Measurements from ENCODE around the gene PCDHB5. TPM values are rescaled to one million over a fixed set of nuclear protein-coding genes. Genes with fewer than 3 reads are reported as not detected.

The PCDHB5 gene
- total and polyA plus RNA-seq, 2 of the 13 experiments (the other 11 are each of a cell fraction or from before 2014, with no cell fraction given): 0.07 to 0.08 TPM

DNA sequence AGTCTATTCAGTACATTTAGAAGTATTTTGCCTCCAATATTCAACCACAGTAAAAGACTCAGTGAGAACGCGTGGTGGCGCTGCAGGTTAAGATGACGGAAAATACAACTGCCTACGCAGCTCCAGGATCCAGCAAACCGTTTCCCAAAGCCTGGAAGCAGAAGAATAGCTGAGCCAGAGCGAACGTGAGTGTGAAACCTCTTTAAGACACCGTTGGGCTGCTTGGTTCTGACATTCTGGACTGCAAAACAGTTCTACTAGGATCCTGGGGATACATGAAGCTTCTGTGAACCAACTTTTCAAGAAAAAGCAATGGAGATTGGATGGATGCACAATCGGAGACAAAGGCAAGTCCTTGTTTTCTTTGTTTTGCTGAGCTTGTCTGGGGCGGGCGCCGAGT, 47.2 kb downstream of the PCDHB5 start, which contains the start of gene PCDHB16 (continued):
- TF ChIP-seq, protein P1, sequence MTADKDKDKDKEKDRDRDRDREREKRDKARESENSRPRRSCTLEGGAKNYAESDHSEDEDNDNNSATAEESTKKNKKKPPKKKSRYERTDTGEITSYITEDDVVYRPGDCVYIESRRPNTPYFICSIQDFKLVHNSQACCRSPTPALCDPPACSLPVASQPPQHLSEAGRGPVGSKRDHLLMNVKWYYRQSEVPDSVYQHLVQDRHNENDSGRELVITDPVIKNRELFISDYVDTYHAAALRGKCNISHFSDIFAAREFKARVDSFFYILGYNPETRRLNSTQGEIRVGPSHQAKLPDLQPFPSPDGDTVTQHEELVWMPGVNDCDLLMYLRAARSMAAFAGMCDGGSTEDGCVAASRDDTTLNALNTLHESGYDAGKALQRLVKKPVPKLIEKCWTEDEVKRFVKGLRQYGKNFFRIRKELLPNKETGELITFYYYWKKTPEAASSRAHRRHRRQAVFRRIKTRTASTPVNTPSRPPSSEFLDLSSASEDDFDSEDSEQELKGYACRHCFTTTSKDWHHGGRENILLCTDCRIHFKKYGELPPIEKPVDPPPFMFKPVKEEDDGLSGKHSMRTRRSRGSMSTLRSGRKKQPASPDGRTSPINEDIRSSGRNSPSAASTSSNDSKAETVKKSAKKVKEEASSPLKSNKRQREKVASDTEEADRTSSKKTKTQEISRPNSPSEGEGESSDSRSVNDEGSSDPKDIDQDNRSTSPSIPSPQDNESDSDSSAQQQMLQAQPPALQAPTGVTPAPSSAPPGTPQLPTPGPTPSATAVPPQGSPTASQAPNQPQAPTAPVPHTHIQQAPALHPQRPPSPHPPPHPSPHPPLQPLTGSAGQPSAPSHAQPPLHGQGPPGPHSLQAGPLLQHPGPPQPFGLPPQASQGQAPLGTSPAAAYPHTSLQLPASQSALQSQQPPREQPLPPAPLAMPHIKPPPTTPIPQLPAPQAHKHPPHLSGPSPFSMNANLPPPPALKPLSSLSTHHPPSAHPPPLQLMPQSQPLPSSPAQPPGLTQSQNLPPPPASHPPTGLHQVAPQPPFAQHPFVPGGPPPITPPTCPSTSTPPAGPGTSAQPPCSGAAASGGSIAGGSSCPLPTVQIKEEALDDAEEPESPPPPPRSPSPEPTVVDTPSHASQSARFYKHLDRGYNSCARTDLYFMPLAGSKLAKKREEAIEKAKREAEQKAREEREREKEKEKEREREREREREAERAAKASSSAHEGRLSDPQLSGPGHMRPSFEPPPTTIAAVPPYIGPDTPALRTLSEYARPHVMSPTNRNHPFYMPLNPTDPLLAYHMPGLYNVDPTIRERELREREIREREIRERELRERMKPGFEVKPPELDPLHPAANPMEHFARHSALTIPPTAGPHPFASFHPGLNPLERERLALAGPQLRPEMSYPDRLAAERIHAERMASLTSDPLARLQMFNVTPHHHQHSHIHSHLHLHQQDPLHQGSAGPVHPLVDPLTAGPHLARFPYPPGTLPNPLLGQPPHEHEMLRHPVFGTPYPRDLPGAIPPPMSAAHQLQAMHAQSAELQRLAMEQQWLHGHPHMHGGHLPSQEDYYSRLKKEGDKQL (CRISPR knock-in tag; IDR thresholded peaks at IDR 0.05; ENCODE audit: low read depth): no peak
- TF ChIP-seq EED (CRISPR knock-in tag; IDR thresholded peaks at IDR 0.05) (no peak), ATF1 (CRISPR knock-in tag; IDR thresholded peaks at IDR 0.05) (peak; percentile 51; the same call in 1 of the 2 replicates), RARA (CRISPR knock-in tag; IDR thresholded peaks at IDR 0.05) (no peak), ZFY (CRISPR knock-in tag; IDR thresholded peaks at IDR 0.05) (0 out of 2 replicates have a peak, but pooled peaks have one; percentile 25), ZNF605 (CRISPR knock-in tag; IDR thresholded peaks at IDR 0.05) (no peak), RFX1 (IDR thresholded peaks at IDR 0.05) (no peak), SATB2 (CRISPR knock-in tag; IDR thresholded peaks at IDR 0.05) (0 out of 2 replicates have a peak, but pooled peaks have one; percentile 43), SIN3B (IDR thresholded peaks at IDR 0.05; ENCODE audit: low read length) (no peak), NR2F1 (CRISPR knock-in tag; IDR thresholded peaks at IDR 0.05) (no peak), TEAD2 (CRISPR knock-in tag; IDR thresholded peaks at IDR 0.05) (no peak), FOXK2 (IDR thresholded peaks at IDR 0.05) (no peak), CEBPB (IDR thresholded peaks at IDR 0.05; ENCODE audit: borderline replicate concordance, low read depth, low read length) (no peak), SMARCE1 (IDR thresholded peaks at IDR 0.05; ENCODE audit: borderline replicate concordance) (no peak)
- TF ChIP-seq, protein P2, sequence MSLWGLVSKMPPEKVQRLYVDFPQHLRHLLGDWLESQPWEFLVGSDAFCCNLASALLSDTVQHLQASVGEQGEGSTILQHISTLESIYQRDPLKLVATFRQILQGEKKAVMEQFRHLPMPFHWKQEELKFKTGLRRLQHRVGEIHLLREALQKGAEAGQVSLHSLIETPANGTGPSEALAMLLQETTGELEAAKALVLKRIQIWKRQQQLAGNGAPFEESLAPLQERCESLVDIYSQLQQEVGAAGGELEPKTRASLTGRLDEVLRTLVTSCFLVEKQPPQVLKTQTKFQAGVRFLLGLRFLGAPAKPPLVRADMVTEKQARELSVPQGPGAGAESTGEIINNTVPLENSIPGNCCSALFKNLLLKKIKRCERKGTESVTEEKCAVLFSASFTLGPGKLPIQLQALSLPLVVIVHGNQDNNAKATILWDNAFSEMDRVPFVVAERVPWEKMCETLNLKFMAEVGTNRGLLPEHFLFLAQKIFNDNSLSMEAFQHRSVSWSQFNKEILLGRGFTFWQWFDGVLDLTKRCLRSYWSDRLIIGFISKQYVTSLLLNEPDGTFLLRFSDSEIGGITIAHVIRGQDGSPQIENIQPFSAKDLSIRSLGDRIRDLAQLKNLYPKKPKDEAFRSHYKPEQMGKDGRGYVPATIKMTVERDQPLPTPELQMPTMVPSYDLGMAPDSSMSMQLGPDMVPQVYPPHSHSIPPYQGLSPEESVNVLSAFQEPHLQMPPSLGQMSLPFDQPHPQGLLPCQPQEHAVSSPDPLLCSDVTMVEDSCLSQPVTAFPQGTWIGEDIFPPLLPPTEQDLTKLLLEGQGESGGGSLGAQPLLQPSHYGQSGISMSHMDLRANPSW (CRISPR knock-in tag; IDR thresholded peaks at IDR 0.05; ENCODE audit: borderline replicate concordance): no peak
- TF ChIP-seq, protein P3, sequence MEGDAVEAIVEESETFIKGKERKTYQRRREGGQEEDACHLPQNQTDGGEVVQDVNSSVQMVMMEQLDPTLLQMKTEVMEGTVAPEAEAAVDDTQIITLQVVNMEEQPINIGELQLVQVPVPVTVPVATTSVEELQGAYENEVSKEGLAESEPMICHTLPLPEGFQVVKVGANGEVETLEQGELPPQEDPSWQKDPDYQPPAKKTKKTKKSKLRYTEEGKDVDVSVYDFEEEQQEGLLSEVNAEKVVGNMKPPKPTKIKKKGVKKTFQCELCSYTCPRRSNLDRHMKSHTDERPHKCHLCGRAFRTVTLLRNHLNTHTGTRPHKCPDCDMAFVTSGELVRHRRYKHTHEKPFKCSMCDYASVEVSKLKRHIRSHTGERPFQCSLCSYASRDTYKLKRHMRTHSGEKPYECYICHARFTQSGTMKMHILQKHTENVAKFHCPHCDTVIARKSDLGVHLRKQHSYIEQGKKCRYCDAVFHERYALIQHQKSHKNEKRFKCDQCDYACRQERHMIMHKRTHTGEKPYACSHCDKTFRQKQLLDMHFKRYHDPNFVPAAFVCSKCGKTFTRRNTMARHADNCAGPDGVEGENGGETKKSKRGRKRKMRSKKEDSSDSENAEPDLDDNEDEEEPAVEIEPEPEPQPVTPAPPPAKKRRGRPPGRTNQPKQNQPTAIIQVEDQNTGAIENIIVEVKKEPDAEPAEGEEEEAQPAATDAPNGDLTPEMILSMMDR (CRISPR knock-in tag; IDR thresholded peaks at IDR 0.05): peak; percentile 79
- TF ChIP-seq, protein P4, sequence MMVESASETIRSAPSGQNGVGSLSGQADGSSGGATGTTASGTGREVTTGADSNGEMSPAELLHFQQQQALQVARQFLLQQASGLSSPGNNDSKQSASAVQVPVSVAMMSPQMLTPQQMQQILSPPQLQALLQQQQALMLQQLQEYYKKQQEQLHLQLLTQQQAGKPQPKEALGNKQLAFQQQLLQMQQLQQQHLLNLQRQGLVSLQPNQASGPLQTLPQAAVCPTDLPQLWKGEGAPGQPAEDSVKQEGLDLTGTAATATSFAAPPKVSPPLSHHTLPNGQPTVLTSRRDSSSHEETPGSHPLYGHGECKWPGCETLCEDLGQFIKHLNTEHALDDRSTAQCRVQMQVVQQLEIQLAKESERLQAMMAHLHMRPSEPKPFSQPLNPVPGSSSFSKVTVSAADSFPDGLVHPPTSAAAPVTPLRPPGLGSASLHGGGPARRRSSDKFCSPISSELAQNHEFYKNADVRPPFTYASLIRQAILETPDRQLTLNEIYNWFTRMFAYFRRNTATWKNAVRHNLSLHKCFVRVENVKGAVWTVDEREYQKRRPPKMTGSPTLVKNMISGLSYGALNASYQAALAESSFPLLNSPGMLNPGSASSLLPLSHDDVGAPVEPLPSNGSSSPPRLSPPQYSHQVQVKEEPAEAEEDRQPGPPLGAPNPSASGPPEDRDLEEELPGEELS (CRISPR knock-in tag; IDR thresholded peaks at IDR 0.05): 0 out of 2 replicates have a peak, but pooled peaks have one; percentile 19
- TF ChIP-seq, protein P5, sequence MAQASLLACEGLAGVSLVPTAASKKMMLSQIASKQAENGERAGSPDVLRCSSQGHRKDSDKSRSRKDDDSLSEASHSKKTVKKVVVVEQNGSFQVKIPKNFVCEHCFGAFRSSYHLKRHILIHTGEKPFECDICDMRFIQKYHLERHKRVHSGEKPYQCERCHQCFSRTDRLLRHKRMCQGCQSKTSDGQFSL (CRISPR knock-in tag; IDR thresholded peaks at IDR 0.05): no peak
